WTC11 (cell line): ENCODE results near the gene TRAIP. TPM values are rescaled to one million over a fixed set of nuclear protein-coding genes. Genes with fewer than 3 reads are reported as not detected.
A peak's percentile ranks its signal among the peaks of the same experiment; 100 is the strongest.

Experiments
- ATAC-seq: fragments of 200-7000 bp; cut with Tn5 transposase; 2 replicates; pipeline ENCODE4 v1.10.0; 2021; ENCODE audit warnings: mild to moderate bottlenecking, moderate library complexity
- CTCF ChIA-PET: fragments of 300-600 bp; sonication (Branson Sonifier 250); formaldehyde crosslinking; loops from one replicate; lab custom pipeline; 2021; ENCODE audit warnings: antibody characterized with exemption; lab: Charles Lee
- POLR2A ChIA-PET: fragments of 350-600 bp; sonication (Branson Sonifier 250); formaldehyde crosslinking; loops from one replicate; lab custom pipeline; 2021; ENCODE audit warnings: antibody characterized with exemption; lab: Charles Lee
- DNase-seq: peaks from one replicate; pipeline ENCODE4 v3.0.0; 2021; ENCODE audit warnings: low spot score
- H3K27ac Mint-ChIP-seq: 2 replicates; pipeline ENCODE4 v1.8.0; 2021; ENCODE audit warnings: mixed read lengths
- H3K27me3 Mint-ChIP-seq: 2 replicates; pipeline ENCODE4 v1.8.0; 2021; ENCODE audit warnings: low read depth, mild to moderate bottlenecking, moderate library complexity, mixed read lengths
- H3K36me3 Mint-ChIP-seq: 2 replicates; pipeline ENCODE4 v1.8.0; 2021; ENCODE audit warnings: mixed read lengths
- H3K4me1 Mint-ChIP-seq: 2 replicates; pipeline ENCODE4 v1.8.0; 2022; ENCODE audit warnings: mixed read lengths
- H3K4me3 Mint-ChIP-seq: 2 replicates; pipeline ENCODE4 v1.8.0; 2021; ENCODE audit warnings: mild to moderate bottlenecking, moderate library complexity, mixed read lengths
- H3K9me3 Mint-ChIP-seq: 2 replicates; pipeline ENCODE4 v1.8.0; 2021; ENCODE audit warnings: mixed read lengths
- ARID4B ChIP-seq: sonication (generic); formaldehyde crosslinking; IDR thresholded peaks from 2 replicates; pipeline ENCODE4 v1.8.0; 2023; ENCODE audit warnings: missing genetic modification reagents, mild to moderate bottlenecking, borderline replicate concordance
- ATF1 ChIP-seq: sonication (generic); formaldehyde crosslinking; IDR thresholded peaks from 2 replicates; pipeline ENCODE4 v1.8.1; 2023; ENCODE audit warnings: mild to moderate bottlenecking, moderate library complexity, missing genetic modification reagents
- CBFB ChIP-seq: sonication (generic); formaldehyde crosslinking; IDR thresholded peaks from 2 replicates; pipeline ENCODE4 v1.8.1; 2022; ENCODE audit warnings: mild to moderate bottlenecking, low read depth, missing genetic modification reagents
- CREB1 ChIP-seq: sonication (generic); formaldehyde crosslinking; IDR thresholded peaks from 2 replicates; pipeline ENCODE4 v1.8.0; 2023; ENCODE audit warnings: mild to moderate bottlenecking, missing genetic modification reagents
- CREM ChIP-seq: sonication (generic); formaldehyde crosslinking; IDR thresholded peaks from 2 replicates; pipeline ENCODE4 v1.8.1; 2022; ENCODE audit warnings: mild to moderate bottlenecking, missing genetic modification reagents, moderate library complexity
- ETV6 ChIP-seq: sonication (generic); formaldehyde crosslinking; IDR thresholded peaks from 2 replicates; pipeline ENCODE4 v1.8.1; 2022; ENCODE audit warnings: mild to moderate bottlenecking, missing genetic modification reagents
- FOXP1 ChIP-seq: sonication (generic); formaldehyde crosslinking; IDR thresholded peaks from 2 replicates; pipeline ENCODE4 v1.8.0; 2022; ENCODE audit warnings: missing genetic modification reagents, mild to moderate bottlenecking, moderate library complexity, borderline replicate concordance
- FOXP4 ChIP-seq: sonication (generic); formaldehyde crosslinking; IDR thresholded peaks from 2 replicates; pipeline ENCODE4 v1.8.0; 2022; ENCODE audit warnings: mild to moderate bottlenecking, missing genetic modification reagents
- GABPB1 ChIP-seq: sonication (generic); formaldehyde crosslinking; IDR thresholded peaks from 2 replicates; pipeline ENCODE4 v1.8.1; 2023; ENCODE audit warnings: mild to moderate bottlenecking, missing genetic modification reagents
- HMGA2 ChIP-seq: fragments of 250-450 bp; sonication (Bioruptor Pico); IDR thresholded peaks from 2 replicates; pipeline ENCODE4 v1.4.0; 2021; ENCODE audit warnings: mild to moderate bottlenecking, moderate library complexity
- JAZF1 ChIP-seq: fragments of 250-450 bp; sonication (Bioruptor Pico); IDR thresholded peaks from 2 replicates; pipeline ENCODE4 v1.9.0; 2021; ENCODE audit warnings: moderate library complexity, mild to moderate bottlenecking, inconsistent platforms
- JUN ChIP-seq: sonication (generic); formaldehyde crosslinking; IDR thresholded peaks from 2 replicates; pipeline ENCODE4 v1.8.0; 2023; ENCODE audit warnings: mild to moderate bottlenecking, missing genetic modification reagents
- KAT7 ChIP-seq: sonication (generic); formaldehyde crosslinking; IDR thresholded peaks from 2 replicates; pipeline ENCODE4 v1.8.1; 2023; ENCODE audit warnings: missing genetic modification reagents, mild to moderate bottlenecking, borderline replicate concordance
- MAX ChIP-seq: sonication (generic); formaldehyde crosslinking; IDR thresholded peaks from 2 replicates; pipeline ENCODE4 v1.8.0; 2022; ENCODE audit warnings: mild to moderate bottlenecking, missing genetic modification reagents
- MLX ChIP-seq: sonication (generic); formaldehyde crosslinking; IDR thresholded peaks from 2 replicates; pipeline ENCODE4 v1.8.1; 2023; ENCODE audit warnings: mild to moderate bottlenecking, missing genetic modification reagents, moderate library complexity
- NFE2L1 ChIP-seq: sonication (generic); formaldehyde crosslinking; IDR thresholded peaks from 2 replicates; pipeline ENCODE4 v1.8.1; 2023; ENCODE audit warnings: missing genetic modification reagents
- NR3C1 ChIP-seq: sonication (generic); formaldehyde crosslinking; conservative IDR thresholded peaks from 2 replicates; pipeline ENCODE4 v1.8.1; 2023; ENCODE audit warnings: low read depth, mild to moderate bottlenecking, missing genetic modification reagents
- OVOL2 ChIP-seq: fragments of 250-450 bp; sonication (Bioruptor Pico); IDR thresholded peaks from 2 replicates; pipeline ENCODE4 v1.9.0; 2021; ENCODE audit warnings: mild to moderate bottlenecking, borderline replicate concordance
- PRRX2 ChIP-seq: fragments of 250-450 bp; sonication (Bioruptor Pico); IDR thresholded peaks from 2 replicates; pipeline ENCODE4 v1.8.0; 2021; ENCODE audit warnings: mild to moderate bottlenecking
- RORB ChIP-seq: fragments of 250-450 bp; sonication (Bioruptor Pico); IDR thresholded peaks from 2 replicates; pipeline ENCODE4 v1.9.0; 2021; ENCODE audit warnings: mild to moderate bottlenecking
- SMAD4 ChIP-seq: sonication (generic); formaldehyde crosslinking; IDR thresholded peaks from 2 replicates; pipeline ENCODE4 v1.8.0; 2022; ENCODE audit warnings: mild to moderate bottlenecking, missing genetic modification reagents
- SP1 ChIP-seq: sonication (generic); formaldehyde crosslinking; conservative IDR thresholded peaks from 2 replicates; pipeline ENCODE4 v1.8.1; 2022; ENCODE audit warnings: missing genetic modification reagents
- ZBTB21 ChIP-seq: sonication (generic); formaldehyde crosslinking; IDR thresholded peaks from 2 replicates; pipeline ENCODE4 v1.8.1; 2023; ENCODE audit warnings: mild to moderate bottlenecking, missing genetic modification reagents, borderline replicate concordance
- ZBTB43 ChIP-seq: sonication (generic); formaldehyde crosslinking; IDR thresholded peaks from 2 replicates; pipeline ENCODE4 v1.8.1; 2023; ENCODE audit warnings: mild to moderate bottlenecking, missing genetic modification reagents
- ZNF263 ChIP-seq: sonication (generic); formaldehyde crosslinking; IDR thresholded peaks from 2 replicates; pipeline ENCODE4 v1.8.1; 2022; ENCODE audit warnings: low read depth, mild to moderate bottlenecking, moderate library complexity, missing genetic modification reagents
- ZNF423 ChIP-seq: fragments of 250-450 bp; sonication (Bioruptor Pico); IDR thresholded peaks from 2 replicates; pipeline ENCODE4 v2.1.2; 2022; ENCODE audit warnings: mild to moderate bottlenecking, moderate library complexity
- total RNA-seq: library from RNA; stranded (reverse); gene quantifications from 3 replicates; pipeline ENCODE4 v1.2.3, GENCODE V29; 2021
- TF ChIP-seq, protein P1 (sequence below): sonication (generic); formaldehyde crosslinking; IDR thresholded peaks from 2 replicates; pipeline ENCODE4 v1.8.0; 2022; ENCODE audit warnings: mild to moderate bottlenecking, missing genetic modification reagents
- TF ChIP-seq, protein P2 (sequence below): fragments of 250-450 bp; sonication (Bioruptor Pico); IDR thresholded peaks from 2 replicates; pipeline ENCODE4 v2.1.2; 2022; ENCODE audit warnings: mild to moderate bottlenecking, moderate library complexity

The TRAIP gene
- total RNA-seq, 1 experiment from 2014 or later = 25.9 TPM

- peaks cover 39% of the 10 kb centered on the region for H3K4me1 Mint-ChIP-seq
- DNase-seq (peak; percentile 77), ATAC-seq (peak; percentile 67)
- H3K9me3 Mint-ChIP-seq = no peaks in the 10 kb centered on the region
- CTCF ChIA-PET = interaction anchor here (0.8 to 6.0 kb wide), 14 partner anchors 8 to 169 kb away, joined by 3 to 37 read pairs (median 6); partner anchors contain the start of genes INKA1 and MST1R
- POLR2A ChIA-PET = interaction anchor here (0.6 to 1.8 kb wide), 4 partner anchors 8 to 60 kb away, joined by 3 to 10 read pairs (median 4); partner anchors contain the start of gene MON1A
- no peaks in the 10 kb centered on the region for H3K36me3 Mint-ChIP-seq
- peak within 1 kb of the TSS; percentile 65 for H3K4me3 Mint-ChIP-seq
- no peak within 1 kb of the TSS for H3K27ac Mint-ChIP-seq
- peaks cover 4% of the 10 kb centered on the region for H3K27me3 Mint-ChIP-seq
- no peak for TF ChIP-seq ZBTB43 (CRISPR knock-in tag)
- no peak for TF ChIP-seq ZNF263 (CRISPR knock-in tag)
- TF ChIP-seq FOXP1 (CRISPR knock-in tag) = peak; percentile 52; the same call in 1 of the 2 replicates
- no peak for TF ChIP-seq ATF1 (CRISPR knock-in tag)
- TF ChIP-seq HMGA2 (CRISPR knock-in tag) = no peak
- no peak for TF ChIP-seq NFE2L1
- no peak for TF ChIP-seq GABPB1 (CRISPR knock-in tag)
- TF ChIP-seq FOXP4 (CRISPR knock-in tag) = no peak
- TF ChIP-seq MAX (CRISPR knock-in tag) = peak; percentile 48; the same call in 1 of the 2 replicates
- no peak for TF ChIP-seq CREB1 (CRISPR knock-in tag)
- peak; percentile 59 for TF ChIP-seq SP1
- TF ChIP-seq ETV6 (CRISPR knock-in tag) = no peak
- TF ChIP-seq, protein P1, sequence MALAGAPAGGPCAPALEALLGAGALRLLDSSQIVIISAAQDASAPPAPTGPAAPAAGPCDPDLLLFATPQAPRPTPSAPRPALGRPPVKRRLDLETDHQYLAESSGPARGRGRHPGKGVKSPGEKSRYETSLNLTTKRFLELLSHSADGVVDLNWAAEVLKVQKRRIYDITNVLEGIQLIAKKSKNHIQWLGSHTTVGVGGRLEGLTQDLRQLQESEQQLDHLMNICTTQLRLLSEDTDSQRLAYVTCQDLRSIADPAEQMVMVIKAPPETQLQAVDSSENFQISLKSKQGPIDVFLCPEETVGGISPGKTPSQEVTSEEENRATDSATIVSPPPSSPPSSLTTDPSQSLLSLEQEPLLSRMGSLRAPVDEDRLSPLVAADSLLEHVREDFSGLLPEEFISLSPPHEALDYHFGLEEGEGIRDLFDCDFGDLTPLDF (CRISPR knock-in tag) = no peak
- TF ChIP-seq ZBTB21 (CRISPR knock-in tag) = 0 out of 2 replicates have a peak, but pooled peaks have one; percentile 14
- TF ChIP-seq PRRX2 (CRISPR knock-in tag) = no peak
- TF ChIP-seq KAT7 (CRISPR knock-in tag) = no peak
- TF ChIP-seq NR3C1 = no peak
- TF ChIP-seq CREM (CRISPR knock-in tag) = 0 out of 2 replicates have a peak, but pooled peaks have one; percentile 54
- TF ChIP-seq JAZF1 (CRISPR knock-in tag) = no peak
- TF ChIP-seq, protein P2, sequence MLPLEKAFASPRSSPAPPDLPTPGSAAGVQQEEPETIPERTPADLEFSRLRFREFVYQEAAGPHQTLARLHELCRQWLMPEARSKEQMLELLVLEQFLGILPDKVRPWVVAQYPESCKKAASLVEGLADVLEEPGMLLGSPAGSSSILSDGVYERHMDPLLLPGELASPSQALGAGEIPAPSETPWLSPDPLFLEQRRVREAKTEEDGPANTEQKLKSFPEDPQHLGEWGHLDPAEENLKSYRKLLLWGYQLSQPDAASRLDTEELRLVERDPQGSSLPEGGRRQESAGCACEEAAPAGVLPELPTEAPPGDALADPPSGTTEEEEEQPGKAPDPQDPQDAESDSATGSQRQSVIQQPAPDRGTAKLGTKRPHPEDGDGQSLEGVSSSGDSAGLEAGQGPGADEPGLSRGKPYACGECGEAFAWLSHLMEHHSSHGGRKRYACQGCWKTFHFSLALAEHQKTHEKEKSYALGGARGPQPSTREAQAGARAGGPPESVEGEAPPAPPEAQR = no peak
- no peak for TF ChIP-seq CBFB
- no peak for TF ChIP-seq JUN (CRISPR knock-in tag)
- TF ChIP-seq RORB (CRISPR knock-in tag) = no peak
- no peak for TF ChIP-seq SMAD4 (CRISPR knock-in tag)
- TF ChIP-seq ZNF423 (CRISPR knock-in tag) = no peak
- TF ChIP-seq OVOL2 (CRISPR knock-in tag) = no peak
- TF ChIP-seq ARID4B (CRISPR knock-in tag) = peak; percentile 62; the same call in 1 of the 2 replicates
- TF ChIP-seq MLX (CRISPR knock-in tag) = 0 out of 2 replicates have a peak, but pooled peaks have one; percentile 79
Observed at GRCh38 chr3:49869525-49870126, 13.3 kb upstream of the TRAIP start, which contains the start of gene CAMKV. Gene CAMKV, minus strand, starts transcription at chr3:49869906. Its CDS starts 7,518 bp downstream, at chr3:49862388.
